Measurements from ENCODE around the gene CKAP4. TPM values are rescaled to one million over a fixed set of nuclear protein-coding genes. Genes with fewer than 3 reads are reported as not detected.

CKAP4 gene
- total and polyA plus RNA-seq, 8 donors, result 86.0 to 119 (median 97.5) TPM

DNA sequence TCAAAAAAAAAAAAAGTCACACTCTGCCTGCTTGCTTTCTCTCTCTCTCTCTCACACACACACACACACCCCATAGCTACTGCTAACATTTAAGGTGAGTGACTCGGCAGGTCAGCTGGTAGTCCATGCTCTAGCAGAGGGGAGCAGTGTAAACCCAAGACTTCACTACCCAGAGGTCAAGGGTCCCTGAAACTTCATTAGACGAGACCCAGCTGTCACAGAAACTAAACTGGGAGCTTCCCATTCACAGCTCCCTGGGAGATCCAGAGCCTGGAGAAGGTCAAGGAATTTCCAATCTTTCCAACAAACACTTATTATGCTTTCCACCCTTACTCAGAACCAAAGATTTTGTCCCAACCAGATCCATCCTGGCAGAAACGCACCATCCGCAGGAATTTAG lies 33.2 kb downstream of the CKAP4 start:
- H3K36me3 ChIP-seq, result no peaks in the 10 kb centered on the region
- intact Hi-C loops (cut with DNase I), result no loop called here
- no peak overlapping the region for H3K27ac ChIP-seq
- no peak overlapping the region for H3K4me3 ChIP-seq
- no peaks in the 10 kb centered on the region for H3K4me1 ChIP-seq
- no peak for ATAC-seq
- H3K9me3 ChIP-seq, result peaks cover 4 to 14% of the 10 kb centered on the region in 2 donors
- peaks cover 0 to 4% of the 10 kb centered on the region in 2 donors for H3K27me3 ChIP-seq
- TF ChIP-seq, protein P1, sequence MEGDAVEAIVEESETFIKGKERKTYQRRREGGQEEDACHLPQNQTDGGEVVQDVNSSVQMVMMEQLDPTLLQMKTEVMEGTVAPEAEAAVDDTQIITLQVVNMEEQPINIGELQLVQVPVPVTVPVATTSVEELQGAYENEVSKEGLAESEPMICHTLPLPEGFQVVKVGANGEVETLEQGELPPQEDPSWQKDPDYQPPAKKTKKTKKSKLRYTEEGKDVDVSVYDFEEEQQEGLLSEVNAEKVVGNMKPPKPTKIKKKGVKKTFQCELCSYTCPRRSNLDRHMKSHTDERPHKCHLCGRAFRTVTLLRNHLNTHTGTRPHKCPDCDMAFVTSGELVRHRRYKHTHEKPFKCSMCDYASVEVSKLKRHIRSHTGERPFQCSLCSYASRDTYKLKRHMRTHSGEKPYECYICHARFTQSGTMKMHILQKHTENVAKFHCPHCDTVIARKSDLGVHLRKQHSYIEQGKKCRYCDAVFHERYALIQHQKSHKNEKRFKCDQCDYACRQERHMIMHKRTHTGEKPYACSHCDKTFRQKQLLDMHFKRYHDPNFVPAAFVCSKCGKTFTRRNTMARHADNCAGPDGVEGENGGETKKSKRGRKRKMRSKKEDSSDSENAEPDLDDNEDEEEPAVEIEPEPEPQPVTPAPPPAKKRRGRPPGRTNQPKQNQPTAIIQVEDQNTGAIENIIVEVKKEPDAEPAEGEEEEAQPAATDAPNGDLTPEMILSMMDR (IDR thresholded peaks at IDR 0.05), result no peak
- no peak for DNase-seq

DNA sequence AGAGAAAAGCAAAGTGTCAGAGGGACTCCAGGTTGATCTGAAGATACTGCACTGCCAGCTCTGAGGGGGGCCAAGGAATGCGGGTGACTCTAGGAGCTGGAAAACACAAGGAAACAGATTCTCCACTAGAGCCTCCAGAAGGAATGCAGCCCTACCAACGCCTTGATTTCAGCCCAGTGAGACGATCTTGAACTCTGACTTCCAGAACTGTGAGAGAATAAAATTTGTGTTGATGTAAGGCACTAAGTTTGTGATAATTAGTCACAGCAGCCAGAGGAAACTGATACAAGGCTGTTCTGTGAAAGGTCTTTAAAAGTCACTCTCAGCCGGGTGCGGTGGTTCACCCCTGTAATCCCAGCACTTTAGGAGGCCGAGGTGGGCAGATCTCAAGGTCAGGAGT lies 34.2 kb downstream of the CKAP4 start:
- no peak overlapping the region for H3K27ac ChIP-seq
- H3K27me3 ChIP-seq, result peaks cover 0 to 4% of the 10 kb centered on the region in 2 donors
- TF ChIP-seq, protein P1 (IDR thresholded peaks at IDR 0.05), result no peak
- ATAC-seq, result no peak
- no peak overlapping the region for H3K4me3 ChIP-seq
- H3K9me3 ChIP-seq, result peaks cover 4 to 14% of the 10 kb centered on the region in 2 donors
- H3K4me1 ChIP-seq, result no peaks in the 10 kb centered on the region
- H3K36me3 ChIP-seq, result no peaks in the 10 kb centered on the region
- DNase-seq, result no peak
- intact Hi-C loops (cut with DNase I), result no loop called here

DNA sequence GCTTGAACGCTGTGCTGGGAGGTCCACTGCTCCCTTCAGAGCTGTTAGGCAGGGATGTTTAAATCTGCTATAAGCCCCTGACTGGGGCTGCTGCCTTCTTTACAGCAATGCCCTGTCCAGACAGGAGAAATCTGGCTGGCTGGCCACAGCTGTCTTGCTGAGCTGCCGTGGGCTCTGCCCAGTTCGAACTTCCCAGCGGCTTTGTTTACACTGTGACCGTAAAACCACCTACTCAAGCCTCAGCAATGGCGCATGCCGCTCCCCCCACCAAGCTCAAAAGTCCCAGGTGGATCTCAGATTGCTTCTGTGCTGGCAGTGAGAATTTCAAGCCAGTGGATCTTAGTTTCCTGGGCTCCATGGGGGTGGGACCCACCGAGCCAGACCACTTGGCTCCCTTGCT lies 35.8 kb downstream of the CKAP4 start:
- H3K27me3 ChIP-seq, result peaks cover 0 to 4% of the 10 kb centered on the region in 2 donors
- no peaks in the 10 kb centered on the region for H3K36me3 ChIP-seq
- TF ChIP-seq, protein P1 (IDR thresholded peaks at IDR 0.05), result no peak
- ATAC-seq, result no peak
- DNase-seq, result no peak
- no peak overlapping the region for H3K4me3 ChIP-seq
- H3K4me1 ChIP-seq, result no peaks in the 10 kb centered on the region
- H3K27ac ChIP-seq, result no peak overlapping the region
- intact Hi-C loops (cut with DNase I), result no loop called here
- peaks cover 0 to under 1% of the 10 kb centered on the region in 2 donors for H3K9me3 ChIP-seq

DNA sequence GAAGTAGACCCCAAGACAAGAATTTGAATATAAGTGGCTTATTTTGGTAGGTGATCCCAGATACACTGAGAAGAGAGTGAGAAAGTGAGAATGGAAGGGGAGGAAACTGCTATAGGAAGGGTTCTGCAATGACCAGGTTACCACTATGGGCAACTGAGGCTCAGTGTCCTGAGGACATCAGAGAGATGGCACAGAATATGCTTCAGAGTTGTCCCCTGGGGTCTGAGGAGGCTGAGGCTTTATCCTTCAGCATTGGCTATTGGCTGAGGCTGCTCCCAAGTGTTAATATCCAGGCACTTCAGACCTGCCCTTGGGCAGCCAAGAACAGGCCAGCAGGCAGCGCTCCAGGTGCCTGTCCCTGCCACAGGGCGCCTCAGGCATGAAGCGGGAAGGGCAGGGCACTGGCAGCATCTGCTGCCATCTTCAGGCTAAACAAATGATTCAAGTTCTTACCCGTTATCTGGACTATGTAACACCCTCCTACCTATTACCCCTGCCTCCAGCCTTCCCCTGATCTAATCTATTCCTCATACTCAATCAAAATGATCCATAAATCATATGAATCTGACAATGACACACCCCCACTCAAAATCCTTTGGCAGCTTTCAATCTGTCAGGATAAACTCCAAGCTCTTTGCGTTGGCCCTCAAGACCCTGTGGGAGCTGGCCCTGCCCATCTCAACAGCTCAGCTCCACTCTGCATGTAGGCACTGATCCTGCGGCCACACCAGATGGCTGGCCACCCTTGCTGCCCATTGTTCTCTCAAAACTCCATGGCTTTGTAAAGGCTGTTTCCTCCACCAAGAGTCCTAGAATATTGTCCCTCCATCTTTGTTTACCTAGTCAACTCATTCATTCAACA lies 42.4 kb downstream of the CKAP4 start:
- H3K4me3 ChIP-seq, result no peak overlapping the region
- H3K9me3 ChIP-seq, result no peaks in the 10 kb centered on the region
- DNase-seq (no peak), ATAC-seq (peak; percentile 83)
- no peaks in the 10 kb centered on the region for H3K27me3 ChIP-seq
- no peak overlapping the region for H3K27ac ChIP-seq
- TF ChIP-seq, protein P1 (IDR thresholded peaks at IDR 0.05), result no peak
- H3K36me3 ChIP-seq, result no peaks in the 10 kb centered on the region
- intact Hi-C loops (cut with DNase I), result no loop called here
- H3K4me1 ChIP-seq, result no peaks in the 10 kb centered on the region

DNA sequence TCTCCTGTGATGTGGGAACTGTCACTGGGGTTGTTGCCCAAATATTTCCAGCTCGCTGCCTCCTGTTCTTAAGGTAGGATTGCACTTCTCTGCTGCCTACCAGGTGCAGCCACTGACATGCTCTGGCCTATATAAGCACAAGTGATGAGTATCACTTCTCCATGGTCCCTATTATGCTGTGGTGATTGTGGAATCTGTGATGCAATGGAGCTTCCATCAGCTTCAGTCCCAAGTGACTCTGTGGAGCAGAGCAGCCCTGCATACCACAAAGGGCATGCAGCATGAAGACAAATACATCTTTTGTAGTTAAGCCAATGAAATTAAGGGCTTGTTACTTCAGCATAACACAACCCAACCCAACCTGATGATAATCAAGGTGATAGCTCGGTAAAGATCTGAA lies 43.5 kb downstream of the CKAP4 start:
- ATAC-seq (no peak), DNase-seq (no peak)
- TF ChIP-seq, protein P1 (IDR thresholded peaks at IDR 0.05), result no peak
- Histone ChIP-seq H3K9me3 (no peaks in the 10 kb centered on the region), H3K27me3 (no peaks in the 10 kb centered on the region), H3K4me1 (no peaks in the 10 kb centered on the region), H3K4me3 (no peak overlapping the region), H3K27ac (no peak overlapping the region), H3K36me3 (no peaks in the 10 kb centered on the region)
- intact Hi-C loops (cut with DNase I), result no loop called here

Measured in left lung (tissue), 10 donors.